GM23248 (cell line): ENCODE results near the gene DNAAF5. TPM values are rescaled to one million over a fixed set of nuclear protein-coding genes. Genes with fewer than 3 reads are reported as not detected.

Experiments
- DNase-seq: peaks from one replicate; pipeline ENCODE4 v3.0.0-alpha.2; 2015
- H2AFZ ChIP-seq: fragments of 200-600 bp; sonication (generic); 2 replicates; pipeline ENCODE4 v1.6.1; 2016; ENCODE audit warnings: antibody characterized with exemption
- H3F3A ChIP-seq: fragments of 200-600 bp; sonication (generic); 2 replicates; pipeline ENCODE4 v1.6.1; 2016; ENCODE audit warnings: mild to moderate bottlenecking, antibody characterized with exemption, mixed run types; ENCODE audit not compliant: insufficient read depth
- H3K27ac ChIP-seq: fragments of 200-600 bp; sonication (generic); 2 replicates; pipeline ENCODE4 v1.5.1; 2016; ENCODE audit warnings: mild to moderate bottlenecking
- H3K27me3 ChIP-seq: fragments of 200-600 bp; sonication (generic); replicated peaks from 2 replicates; pipeline ENCODE4 v1.6.1; 2016; ENCODE audit warnings: mild to moderate bottlenecking; ENCODE audit not compliant: insufficient read depth
- H3K36me3 ChIP-seq: fragments of 200-600 bp; sonication (generic); 2 replicates; pipeline ENCODE4 v1.6.1; 2016; ENCODE audit warnings: low read depth, mild to moderate bottlenecking
- H3K4me1 ChIP-seq: fragments of 200-600 bp; sonication (generic); 2 replicates; pipeline ENCODE4 v1.6.1; 2016; ENCODE audit warnings: mild to moderate bottlenecking; ENCODE audit not compliant: insufficient read depth
- H3K4me2 ChIP-seq: fragments of 200-600 bp; sonication (generic); one replicate; pipeline ENCODE4 v1.6.1; 2016; ENCODE audit warnings: mild to moderate bottlenecking; ENCODE audit not compliant: unreplicated experiment
- H3K4me3 ChIP-seq: fragments of 200-600 bp; sonication (generic); 2 replicates; pipeline ENCODE4 v1.5.1; 2016; ENCODE audit warnings: mild to moderate bottlenecking
- H3K79me2 ChIP-seq: fragments of 200-600 bp; sonication (generic); 2 replicates; pipeline ENCODE4 v1.6.1; 2016; ENCODE audit warnings: mild to moderate bottlenecking; ENCODE audit not compliant: insufficient read depth
- H3K9ac ChIP-seq: fragments of 200-600 bp; sonication (generic); 2 replicates; pipeline ENCODE4 v1.6.1; 2016; ENCODE audit warnings: mild to moderate bottlenecking
- H3K9me2 ChIP-seq: fragments of 200-600 bp; sonication (generic); 2 replicates; pipeline ENCODE4 v1.6.1; 2016; ENCODE audit warnings: mixed run types, mild to moderate bottlenecking, moderate library complexity; ENCODE audit not compliant: insufficient read depth
- H3K9me3 ChIP-seq: fragments of 200-600 bp; sonication (generic); one replicate; pipeline ENCODE4 v1.6.1; 2017; ENCODE audit warnings: low read depth
- H4K20me1 ChIP-seq: fragments of 200-600 bp; sonication (generic); 2 replicates; pipeline ENCODE4 v1.6.0; 2016; ENCODE audit not compliant: insufficient read depth
- EZH2 ChIP-seq: fragments of 200-600 bp; sonication (generic); IDR thresholded peaks from 2 replicates; pipeline ENCODE4 v1.6.1; 2018; ENCODE audit warnings: antibody characterized with exemption, mild to moderate bottlenecking; ENCODE audit not compliant: insufficient read depth, poor library complexity, severe bottlenecking
- EZH2phosphoT487 ChIP-seq: fragments of 200-600 bp; sonication (generic); IDR thresholded peaks from 2 replicates; pipeline ENCODE4 v1.6.1; 2018; ENCODE audit warnings: antibody characterized with exemption, moderate library complexity, mild to moderate bottlenecking, low read depth; ENCODE audit not compliant: insufficient read depth
- WGBS, 2 experiments: methylation state at CpG; one replicate each; pipeline ENCODE4 v1.1.6; 2015 to 2017; ENCODE audit warnings: low lambda C conversion rate in 2 of 2, low coverage in 1 of 2; ENCODE audit errors: missing lambda C conversion rate in 2 of 2; 5-methylcytosine and 5-hydroxymethylcytosine counted together
- in situ Hi-C: fragments of 300-500 bp; cut with MboI; formaldehyde crosslinking; loops from 2 replicates; pipeline ENCODE4 v1.15.0; 2020
- polyA plus RNA-seq: library from polyadenylated mRNA; unstranded; fragments of >200 nt; fragmentation: Nextera tagmentation; extraction: Ambion mirVana; gene quantifications from 2 replicates; pipeline ENCODE4 v1.2.1, GENCODE V29; 2016
- total RNA-seq: library from RNA; depleted of rRNA; stranded (reverse); fragments of >200 nt; shearing (Covaris generic); gene quantifications from 2 replicates; pipeline ENCODE4 v1.2.3, GENCODE V29; 2014

DNAAF5 gene
- total and polyA plus RNA-seq, 2 experiments from 2014 or later, result 5.7 to 35.7 TPM

GRCh38 chr7:738723-739454 is 12.4 kb downstream of the DNAAF5 start:
- no peak for DNase-seq
- no peak overlapping the region for H3K4me2 ChIP-seq
- in situ Hi-C loops, result no loop called here
- H3K4me1 ChIP-seq, result no peaks in the 10 kb centered on the region
- no peak overlapping the region for H3K4me3 ChIP-seq
- no peak overlapping the region for H2AFZ ChIP-seq
- 0 out of 2 replicates have a peak, but pooled peaks cover 1% of the 10 kb centered on the region for H3K9me2 ChIP-seq
- 90 to 94% methylated on average over 22 of the region's 24 CpGs for WGBS, 2 experiments
- H3K9me3 ChIP-seq, result no peaks in the 10 kb centered on the region
- no peak overlapping the region for H3K9ac ChIP-seq
- peaks cover 49% of the 10 kb centered on the region for H3K79me2 ChIP-seq
- peaks cover 6% of the 10 kb centered on the region for H3K36me3 ChIP-seq
- no peak for TF ChIP-seq EZH2
- no peak overlapping the region for H3K27ac ChIP-seq
- H3K27me3 ChIP-seq, result no peaks in the 10 kb centered on the region
- no peaks in the 10 kb centered on the region for H3F3A ChIP-seq
- no peaks in the 10 kb centered on the region for H4K20me1 ChIP-seq

GRCh38 chr7:739455-739982 is 13.0 kb downstream of the DNAAF5 start:
- Histone ChIP-seq H3K27me3 (no peaks in the 10 kb centered on the region), H3K4me3 (no peak overlapping the region), H3K4me2 (no peak overlapping the region), H3K36me3 (peaks cover under 1% of the 10 kb centered on the region; the same call in 1 of the 2 replicates), H3K27ac (no peak overlapping the region), H3K79me2 (peaks cover 43% of the 10 kb centered on the region), H4K20me1 (no peaks in the 10 kb centered on the region), H3K9ac (no peak overlapping the region), H3K4me1 (no peaks in the 10 kb centered on the region), H3F3A (no peaks in the 10 kb centered on the region), H3K9me2 (no peaks in the 10 kb centered on the region), H3K9me3 (no peaks in the 10 kb centered on the region), H2AFZ (no peak overlapping the region)
- TF ChIP-seq EZH2phosphoT487 (no peak), EZH2 (no peak)
- in situ Hi-C loops, result no loop called here
- no peak for DNase-seq
- WGBS, 2 experiments, result 96 to 97% methylated on average over 28 to 31 of the region's 31 CpGs

- no peak overlapping the region for H3K9ac ChIP-seq
- no peaks in the 10 kb centered on the region for H3K9me2 ChIP-seq
- no peaks in the 10 kb centered on the region for H4K20me1 ChIP-seq
- H3K4me3 ChIP-seq, result no peak overlapping the region
- WGBS, 2 experiments, result 95 to 96% methylated on average over 40 to 44 of the region's 46 CpGs
- H3K79me2 ChIP-seq, result peaks cover 37% of the 10 kb centered on the region
- in situ Hi-C loops, result no loop called here
- H2AFZ ChIP-seq, result no peak overlapping the region
- no peak overlapping the region for H3K4me2 ChIP-seq
- no peaks in the 10 kb centered on the region for H3K27me3 ChIP-seq
- TF ChIP-seq EZH2phosphoT487 (no peak), EZH2 (no peak)
- no peaks in the 10 kb centered on the region for H3K4me1 ChIP-seq
- H3K9me3 ChIP-seq, result no peaks in the 10 kb centered on the region
- DNase-seq, result no peak
- H3F3A ChIP-seq, result no peaks in the 10 kb centered on the region
- H3K36me3 ChIP-seq, result no peaks in the 10 kb centered on the region
- no peak overlapping the region for H3K27ac ChIP-seq
Measured at GRCh38 chr7:739983-740942, 13.8 kb downstream of the DNAAF5 start.

GRCh38 chr7:741191-741671 is 14.7 kb downstream of the DNAAF5 start:
- Histone ChIP-seq H3K9ac (no peak overlapping the region), H3K9me2 (no peaks in the 10 kb centered on the region), H3K79me2 (peaks cover 27% of the 10 kb centered on the region), H3K9me3 (no peaks in the 10 kb centered on the region), H3K4me1 (no peaks in the 10 kb centered on the region), H3K27me3 (no peaks in the 10 kb centered on the region), H3K4me3 (no peak overlapping the region), H3K4me2 (no peak overlapping the region), H2AFZ (no peak overlapping the region), H4K20me1 (no peaks in the 10 kb centered on the region), H3K27ac (no peak overlapping the region), H3F3A (no peaks in the 10 kb centered on the region), H3K36me3 (no peaks in the 10 kb centered on the region)
- TF ChIP-seq EZH2phosphoT487 (no peak), EZH2 (no peak)
- in situ Hi-C loops, result no loop called here
- DNase-seq, result no peak
- 95 to 97% methylated on average over 17 of the region's 17 CpGs for whole genome bisulfite sequencing, 2 experiments
